GM11168 (cell line): Measurements from ENCODE around the gene RASGRF1.

Experiments used
- in situ Hi-C: fragments of 300-500 bp; cut with MboI; formaldehyde crosslinking; loops from one replicate; pipeline ENCODE4 v1.12.0; 2022; ENCODE audit warnings: low sequenced_read_pairs; ENCODE audit not compliant: unreplicated experiment

The RASGRF1 gene

GRCh38 chr15:79023918-79024317 is 66.7 kb downstream of the RASGRF1 start:
- in situ Hi-C loops: no loop called here

- in situ Hi-C loops: no loop called here
These were observed 67.1 kb downstream of the RASGRF1 start for GRCh38 chr15:79023546-79023890.

- in situ Hi-C loops: no loop called here
These were observed 71.6 kb downstream of the RASGRF1 start for GRCh38 chr15:79018960-79019359.

GRCh38 chr15:79017953-79018352 is 72.6 kb downstream of the RASGRF1 start:
- in situ Hi-C loops: no loop called here

- in situ Hi-C loops: no loop called here
These were observed 73.9 kb downstream of the RASGRF1 start for GRCh38 chr15:79016527-79017170.

- in situ Hi-C loops: no loop called here
These were observed 75.2 kb downstream of the RASGRF1 start for GRCh38 chr15:79015416-79015815.

GRCh38 chr15:79010278-79010677 is 80.3 kb downstream of the RASGRF1 start:
- in situ Hi-C loops: no loop called here

GRCh38 chr15:79009379-79009778 is 81.2 kb downstream of the RASGRF1 start:
- in situ Hi-C loops: no loop called here

- in situ Hi-C loops: no loop called here
These were observed 81.9 kb downstream of the RASGRF1 start for GRCh38 chr15:79008659-79009058.

GRCh38 chr15:79007066-79007465 is 83.5 kb downstream of the RASGRF1 start:
- in situ Hi-C loops: no loop called here

GRCh38 chr15:79006071-79006470 is 84.5 kb downstream of the RASGRF1 start:
- in situ Hi-C loops: no loop called here

- in situ Hi-C loops: no loop called here
These were observed 86.2 kb downstream of the RASGRF1 start for GRCh38 chr15:79004336-79004735.

GRCh38 chr15:79003896-79004295 is 86.7 kb downstream of the RASGRF1 start:
- in situ Hi-C loops: no loop called here

- in situ Hi-C loops: no loop called here
These were observed 87.3 kb downstream of the RASGRF1 start for GRCh38 chr15:79003301-79003700.

GRCh38 chr15:79002581-79002980 is 88.0 kb downstream of the RASGRF1 start:
- in situ Hi-C loops: no loop called here

- in situ Hi-C loops: loop anchor here (5.0 to 25.0 kb wide), 2 partner anchors 77 to 237 kb away; no protein-coding TSS in a partner anchor
These were observed 90.9 kb downstream of the RASGRF1 start for GRCh38 chr15:78999636-79000035.

GRCh38 chr15:78998526-78998925 is 92.1 kb downstream of the RASGRF1 start:
- in situ Hi-C loops: loop anchor here (5.0 to 25.0 kb wide), 2 partner anchors 76 to 236 kb away; no protein-coding TSS in a partner anchor

GRCh38 chr15:78997981-78998499 is 92.5 kb downstream of the RASGRF1 start:
- in situ Hi-C loops: loop anchor here (5.0 to 25.0 kb wide), 2 partner anchors 76 to 236 kb away; no protein-coding TSS in a partner anchor

- in situ Hi-C loops: loop anchor here (5.0 to 25.0 kb wide), 2 partner anchors 75 to 235 kb away; no protein-coding TSS in a partner anchor
These were observed 93.7 kb downstream of the RASGRF1 start for GRCh38 chr15:78996894-78997275.

- in situ Hi-C loops: loop anchor here (5.0 to 25.0 kb wide), 2 partner anchors 74 to 234 kb away; no protein-coding TSS in a partner anchor
These were observed 94.4 kb downstream of the RASGRF1 start for GRCh38 chr15:78995921-78996893.

- in situ Hi-C loops: loop anchor here (5.0 to 25.0 kb wide), 2 partner anchors 73 to 233 kb away; no protein-coding TSS in a partner anchor
These were observed 95.4 kb downstream of the RASGRF1 start for GRCh38 chr15:78995161-78995560.
